ENCODE data around the gene GNG2. TPM values are rescaled to one million over a fixed set of nuclear protein-coding genes. Genes with fewer than 3 reads are reported as not detected.

The GNG2 gene
- total RNA-seq, 1 experiment from 2014 or later = 5.9 TPM

GRCh38 chr14:51960866-51961265 is 100.5 kb downstream of the GNG2 start:
- DNase-seq = no peak
- no peaks in the 10 kb centered on the region for H3K36me3 ChIP-seq (replicated peaks; ENCODE audit: control insufficient read depth, insufficient read depth, low read length)
- no peak overlapping the region for H3K4me3 ChIP-seq (ENCODE audit: insufficient read depth, low read depth, low read length)
- H3K27me3 ChIP-seq (ENCODE audit: control insufficient read depth, insufficient read depth, low read length) = no peaks in the 10 kb centered on the region

GRCh38 chr14:51962711-51963110 is 102.3 kb downstream of the GNG2 start:
- Histone ChIP-seq H3K36me3 (replicated peaks; ENCODE audit: control insufficient read depth, insufficient read depth, low read length) (no peaks in the 10 kb centered on the region), H3K27me3 (ENCODE audit: control insufficient read depth, insufficient read depth, low read length) (no peaks in the 10 kb centered on the region), H3K4me3 (ENCODE audit: insufficient read depth, low read depth, low read length) (no peak overlapping the region)
- no peak for DNase-seq

- H3K36me3 ChIP-seq (replicated peaks; ENCODE audit: control insufficient read depth, insufficient read depth, low read length) = no peaks in the 10 kb centered on the region
- H3K27me3 ChIP-seq (ENCODE audit: control insufficient read depth, insufficient read depth, low read length) = no peaks in the 10 kb centered on the region
- DNase-seq = no peak
- no peak overlapping the region for H3K4me3 ChIP-seq (ENCODE audit: insufficient read depth, low read depth, low read length)
These were observed 102.9 kb downstream of the GNG2 start for GRCh38 chr14:51963286-51963685.

GRCh38 chr14:51967521-51967920 is 107.1 kb downstream of the GNG2 start:
- no peak overlapping the region for H3K4me3 ChIP-seq (ENCODE audit: insufficient read depth, low read depth, low read length)
- DNase-seq = no peak

GRCh38 chr14:51969852-51970540 is 109.6 kb downstream of the GNG2 start:
- Histone ChIP-seq H3K27me3 (ENCODE audit: control insufficient read depth, insufficient read depth, low read length) (no peaks in the 10 kb centered on the region), H3K36me3 (replicated peaks; ENCODE audit: control insufficient read depth, insufficient read depth, low read length) (no peaks in the 10 kb centered on the region), H3K4me3 (ENCODE audit: insufficient read depth, low read depth, low read length) (no peak overlapping the region)
- no peak for DNase-seq

More at GRCh38 chr14:51967521-51967920, 107.1 kb downstream of the GNG2 start:
- Histone ChIP-seq H3K27me3 (ENCODE audit: control insufficient read depth, insufficient read depth, low read length) (no peaks in the 10 kb centered on the region), H3K36me3 (replicated peaks; ENCODE audit: control insufficient read depth, insufficient read depth, low read length) (no peaks in the 10 kb centered on the region)

- Histone ChIP-seq H3K4me3 (ENCODE audit: insufficient read depth, low read depth, low read length) (no peak overlapping the region), H3K36me3 (replicated peaks; ENCODE audit: control insufficient read depth, insufficient read depth, low read length) (no peaks in the 10 kb centered on the region), H3K27me3 (ENCODE audit: control insufficient read depth, insufficient read depth, low read length) (no peaks in the 10 kb centered on the region)
- DNase-seq = no peak
These were observed 112.2 kb downstream of the GNG2 start for GRCh38 chr14:51972566-51972965.

- Histone ChIP-seq H3K27me3 (ENCODE audit: control insufficient read depth, insufficient read depth, low read length) (no peaks in the 10 kb centered on the region), H3K4me3 (ENCODE audit: insufficient read depth, low read depth, low read length) (no peak overlapping the region), H3K36me3 (replicated peaks; ENCODE audit: control insufficient read depth, insufficient read depth, low read length) (no peaks in the 10 kb centered on the region)
- no peak for DNase-seq
These were observed 116.7 kb downstream of the GNG2 start for GRCh38 chr14:51977075-51977474.

- no peak overlapping the region for H3K4me3 ChIP-seq (ENCODE audit: insufficient read depth, low read depth, low read length)
- no peak for DNase-seq
- no peaks in the 10 kb centered on the region for H3K36me3 ChIP-seq (replicated peaks; ENCODE audit: control insufficient read depth, insufficient read depth, low read length)
- H3K27me3 ChIP-seq (ENCODE audit: control insufficient read depth, insufficient read depth, low read length) = no peaks in the 10 kb centered on the region
These were observed 118.3 kb downstream of the GNG2 start for GRCh38 chr14:51978681-51979085.

- Histone ChIP-seq H3K4me3 (ENCODE audit: insufficient read depth, low read depth, low read length) (no peak overlapping the region), H3K36me3 (replicated peaks; ENCODE audit: control insufficient read depth, insufficient read depth, low read length) (no peaks in the 10 kb centered on the region), H3K27me3 (ENCODE audit: control insufficient read depth, insufficient read depth, low read length) (no peaks in the 10 kb centered on the region)
- peak; percentile 46 for DNase-seq
These were observed 118.8 kb downstream of the GNG2 start for GRCh38 chr14:51979088-51979709.

GRCh38 chr14:51981218-51981854 is 120.9 kb downstream of the GNG2 start:
- Histone ChIP-seq H3K27me3 (ENCODE audit: control insufficient read depth, insufficient read depth, low read length) (no peaks in the 10 kb centered on the region), H3K4me3 (ENCODE audit: insufficient read depth, low read depth, low read length) (no peak overlapping the region), H3K36me3 (replicated peaks; ENCODE audit: control insufficient read depth, insufficient read depth, low read length) (no peaks in the 10 kb centered on the region)
- DNase-seq = no peak

- H3K4me3 ChIP-seq (ENCODE audit: insufficient read depth, low read depth, low read length) = no peak overlapping the region
- no peaks in the 10 kb centered on the region for H3K27me3 ChIP-seq (ENCODE audit: control insufficient read depth, insufficient read depth, low read length)
- H3K36me3 ChIP-seq (replicated peaks; ENCODE audit: control insufficient read depth, insufficient read depth, low read length) = peaks cover 6% of the 10 kb centered on the region
- DNase-seq = no peak
These were observed 127.8 kb downstream of the GNG2 start for GRCh38 chr14:51988221-51988620.

- peak within 1 kb of the TSS; percentile 97 for H3K4me3 ChIP-seq (ENCODE audit: insufficient read depth, low read depth, low read length)
- H3K36me3 ChIP-seq (replicated peaks; ENCODE audit: control insufficient read depth, insufficient read depth, low read length) = peaks cover 12% of the 10 kb centered on the region
- no peaks in the 10 kb centered on the region for H3K27me3 ChIP-seq (ENCODE audit: control insufficient read depth, insufficient read depth, low read length)
- DNase-seq = peak; percentile 92
These were observed 129.2 kb downstream of the GNG2 start, which contains the start of gene RTRAF for GRCh38 chr14:51989293-51990234. Gene RTRAF, plus strand, starts transcription at chr14:51989546. Its CDS starts 94 bp downstream, at chr14:51989640.

- no peaks in the 10 kb centered on the region for H3K27me3 ChIP-seq (ENCODE audit: control insufficient read depth, insufficient read depth, low read length)
- peak overlapping the region; percentile 97 for H3K4me3 ChIP-seq (ENCODE audit: insufficient read depth, low read depth, low read length)
- H3K36me3 ChIP-seq (replicated peaks; ENCODE audit: control insufficient read depth, insufficient read depth, low read length) = peaks cover 12% of the 10 kb centered on the region
- no peak for DNase-seq
These were observed 130.1 kb downstream of the GNG2 start for GRCh38 chr14:51990488-51990887.

GRCh38 chr14:51993285-51993920 is 133.0 kb downstream of the GNG2 start:
- H3K27me3 ChIP-seq (ENCODE audit: control insufficient read depth, insufficient read depth, low read length) = no peaks in the 10 kb centered on the region
- no peak overlapping the region for H3K4me3 ChIP-seq (ENCODE audit: insufficient read depth, low read depth, low read length)
- DNase-seq = no peak
- H3K36me3 ChIP-seq (replicated peaks; ENCODE audit: control insufficient read depth, insufficient read depth, low read length) = peaks cover 12% of the 10 kb centered on the region
